Smooth muscle cell of the coronary artery (primary cell): ENCODE results near the gene LMO4. TPM values are rescaled to one million over a fixed set of nuclear protein-coding genes. Genes with fewer than 3 reads are reported as not detected.

Experiments used
- total RNA-seq: library from RNA; depleted of rRNA; stranded (reverse); fragments of >200 nt; gene quantifications from 2 replicates; pipeline ENCODE4 v1.2.3, GENCODE V29; 2014; ENCODE audit warnings: low replicate concordance

LMO4 gene
- 53.0 and 63.1 TPM in 2 replicates for total RNA-seq

DNA sequence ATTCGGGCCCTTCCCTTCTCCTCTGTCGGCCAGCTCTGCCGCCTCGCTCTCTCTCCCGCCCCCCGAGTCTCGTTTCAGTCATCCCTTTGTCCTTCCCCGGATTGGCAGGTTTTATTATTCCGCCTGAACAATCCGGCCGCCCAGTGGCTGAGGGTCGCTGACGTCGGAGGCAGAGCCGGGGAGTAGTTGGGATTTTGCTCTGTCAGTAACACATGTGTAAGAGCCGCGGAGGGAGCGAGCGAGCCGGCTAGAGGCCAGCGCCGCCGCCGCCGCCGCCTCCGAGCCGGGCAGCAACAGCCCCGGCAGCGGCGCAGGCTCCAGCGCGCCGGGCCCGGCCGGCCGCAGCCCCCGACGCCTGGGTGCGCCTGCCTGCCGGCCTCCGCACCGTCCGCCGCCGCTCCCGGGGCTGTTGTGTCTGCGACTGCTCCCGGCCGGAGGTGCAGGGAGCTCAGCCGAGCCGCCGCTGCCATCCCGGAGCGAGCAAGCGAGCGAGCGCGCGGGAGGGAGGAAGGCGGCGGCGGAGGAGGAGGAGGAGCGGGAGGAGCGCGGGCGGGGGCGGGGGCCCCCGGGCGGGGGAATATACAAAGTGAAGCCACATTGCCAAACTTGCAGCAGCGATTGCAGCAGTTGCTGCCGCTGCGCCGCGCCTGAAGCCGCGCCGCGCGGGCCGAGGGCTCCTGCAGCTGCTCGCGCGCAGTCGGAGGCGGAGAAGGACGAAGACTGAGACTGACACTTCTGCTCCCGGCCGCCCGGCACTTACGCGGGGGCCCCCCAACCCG, at the start of gene LMO4:
TSS of gene LMO4 (plus strand) at position 609 of the 779 bp plus-strand sequence. CDS start 3,136 bp downstream, outside the sequence.

